Measurements from ENCODE around the gene OR2T35. TPM values are rescaled to one million over a fixed set of nuclear protein-coding genes. Genes with fewer than 3 reads are reported as not detected.

The OR2T35 gene
- total RNA-seq, 1 donor from 2014 or later, result not detected

Other genes with a start within 250 kb of the OR2T35 start
- not detected for gene OR2T1, start 242.2 kb downstream of the OR2T35 start, total RNA-seq
- gene OR2T2, start 199.6 kb downstream of the OR2T35 start, total RNA-seq, result not detected
- not detected for gene OR2T3, start 171.9 kb downstream of the OR2T35 start, total RNA-seq
- not detected for gene OR2T5, start 156.7 kb downstream of the OR2T35 start, total RNA-seq
- not detected for gene OR2G6, start 137.2 kb downstream of the OR2T35 start, total RNA-seq
- not detected for gene OR2T29, start 82.5 kb downstream of the OR2T35 start, total RNA-seq
- gene OR2T34, start 70.5 kb downstream of the OR2T35 start, total RNA-seq, result not detected
- not detected for gene OR2T10, start 47.6 kb downstream of the OR2T35 start, total RNA-seq
- gene OR2T11, start 10.2 kb downstream of the OR2T35 start, total RNA-seq, result not detected
- not detected for gene OR2T27, start 10.2 kb upstream of the OR2T35 start, total RNA-seq
- not detected for gene OR14I1, start 57.5 kb upstream of the OR2T35 start, total RNA-seq
- not detected for gene LYPD8, start 110.5 kb upstream of the OR2T35 start, total RNA-seq
- gene SH3BP5L, start 180.6 kb upstream of the OR2T35 start, total RNA-seq, result 25.1 TPM
- gene ZNF672, start 192.9 kb upstream of the OR2T35 start, total RNA-seq, result 40.7 TPM
- gene ZNF692, start 213.8 kb upstream of the OR2T35 start, total RNA-seq, result 18.1 TPM